Measurements from ENCODE around the gene IGFBP3.

DNA sequence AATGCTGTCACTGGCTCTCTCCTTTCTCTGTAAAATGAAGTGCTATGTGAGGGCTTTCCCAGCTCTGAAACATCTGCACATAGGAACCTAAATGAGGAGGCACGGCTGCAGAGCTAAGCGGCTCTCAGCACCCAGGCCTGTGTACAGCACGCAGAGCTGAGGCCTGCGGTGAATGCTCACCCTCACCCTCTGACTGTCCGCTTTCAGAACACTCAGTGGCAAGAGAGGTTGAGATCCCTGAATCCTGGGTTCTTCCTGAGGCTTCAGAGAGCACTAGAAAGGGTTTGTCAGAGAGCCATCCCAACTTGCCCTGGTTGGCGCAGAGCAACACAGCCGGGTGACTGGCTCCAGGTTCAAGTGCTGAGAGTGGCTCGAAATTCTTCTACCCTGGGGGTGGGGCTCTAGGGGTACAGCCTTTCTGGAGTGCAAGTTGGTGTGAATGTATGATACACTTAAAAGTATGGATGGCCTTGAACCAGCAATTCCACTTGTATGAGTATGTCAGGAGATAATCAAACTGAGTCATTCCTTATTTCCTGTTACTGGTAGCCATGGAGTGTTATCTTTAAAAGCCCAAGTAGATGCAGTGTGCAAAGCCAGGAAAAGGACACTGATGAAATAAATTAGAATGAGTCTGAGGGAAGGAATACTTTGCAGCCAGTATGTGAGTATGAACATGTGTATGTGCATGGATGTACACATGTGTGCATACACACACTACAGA, 46.5 kb downstream of the IGFBP3 start:
- no peak for TF ChIP-seq CTCF (conservative IDR thresholded peaks at IDR 0.05)
- no peak for TF ChIP-seq EZH2 (IDR thresholded peaks at IDR 0.05; ENCODE audit: low read depth)
